Activated naive CD4-positive, alpha-beta T cell treated with anti-CD3 and anti-CD28 coated beads for 36 hours (primary cell): ENCODE measurements around the gene ZNF805. TPM values are rescaled to one million over a fixed set of nuclear protein-coding genes. Genes with fewer than 3 reads are reported as not detected.
A peak's percentile ranks its signal among the peaks of the same experiment; 100 is the strongest.
"Not testable (repeated sequence)": the region's sequence is repeated elsewhere in the genome, so short reads cannot be mapped to it uniquely, and the experiment has no call there.

ENCODE experiments used
- CTCF ChIA-PET: fragments of 350-600 bp; sonication (Branson Sonifier 250); formaldehyde crosslinking; loops from one replicate; lab custom pipeline; 2021; ENCODE audit warnings: antibody characterized with exemption; lab: Charles Lee
- DNase-seq: peaks from one replicate; pipeline ENCODE4 v3.0.0-alpha.2; 2020
- H3K27ac Mint-ChIP-seq: one replicate; pipeline ENCODE4 v1.8.0; 2021; ENCODE audit warnings: mild to moderate bottlenecking, mixed read lengths
- H3K27me3 Mint-ChIP-seq: one replicate; pipeline ENCODE4 v1.8.0; 2021; ENCODE audit warnings: low read depth, mixed read lengths
- H3K36me3 Mint-ChIP-seq: one replicate; pipeline ENCODE4 v1.8.0; 2021; ENCODE audit warnings: low read depth, mixed read lengths
- H3K4me1 Mint-ChIP-seq: one replicate; pipeline ENCODE4 v1.8.0; 2021; ENCODE audit warnings: low read depth, mixed read lengths
- H3K4me3 Mint-ChIP-seq: one replicate; pipeline ENCODE4 v1.8.0; 2021; ENCODE audit warnings: mild to moderate bottlenecking, moderate library complexity, mixed read lengths
- H3K9me3 Mint-ChIP-seq: one replicate; pipeline ENCODE4 v1.8.0; 2021; ENCODE audit warnings: mixed read lengths
- intact Hi-C: fragments of 100-400 bp; cut with micrococcal nuclease; formaldehyde crosslinking; loops from one replicate; pipeline ENCODE4 v1.15.1; 2023
- total RNA-seq, 2 experiments: library from RNA; stranded (reverse); gene quantifications; one replicate each; pipeline ENCODE4 v1.2.3, GENCODE V29; 2021

The ZNF805 gene
- total RNA-seq, 2 experiments from 2014 or later = 6.0 to 6.5 TPM

DNA sequence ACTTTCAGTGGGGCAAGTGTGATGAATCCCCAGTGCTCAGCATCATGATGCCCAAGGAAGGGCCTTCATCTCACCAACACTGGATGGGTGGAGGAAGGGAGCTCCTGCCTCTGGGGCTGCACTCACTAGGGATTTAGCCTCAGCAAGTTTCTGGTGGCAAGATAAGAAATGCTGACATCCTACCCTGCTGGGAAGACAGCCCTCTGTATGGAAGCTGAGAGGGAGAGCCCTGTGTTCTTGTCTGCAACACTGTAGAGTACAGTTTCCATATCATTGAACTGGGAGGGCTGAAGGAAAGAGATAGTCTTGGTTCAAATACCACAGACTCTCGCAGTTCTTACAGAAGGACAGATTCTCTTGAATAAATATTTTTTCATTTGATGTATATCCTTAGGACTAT, 32.6 kb downstream of the ZNF805 start:
- peak overlapping the region; percentile 41 for H3K27ac Mint-ChIP-seq
- peaks cover 8% of the 10 kb centered on the region for H3K4me1 Mint-ChIP-seq
- H3K36me3 Mint-ChIP-seq = peaks cover 62% of the 10 kb centered on the region
- H3K4me3 Mint-ChIP-seq = no peak overlapping the region
- intact Hi-C loops = no loop called here
- DNase-seq = no peak
- H3K27me3 Mint-ChIP-seq = no peaks in the 10 kb centered on the region
- peaks cover 16% of the 10 kb centered on the region for H3K9me3 Mint-ChIP-seq
- CTCF ChIA-PET = no interaction called here

DNA sequence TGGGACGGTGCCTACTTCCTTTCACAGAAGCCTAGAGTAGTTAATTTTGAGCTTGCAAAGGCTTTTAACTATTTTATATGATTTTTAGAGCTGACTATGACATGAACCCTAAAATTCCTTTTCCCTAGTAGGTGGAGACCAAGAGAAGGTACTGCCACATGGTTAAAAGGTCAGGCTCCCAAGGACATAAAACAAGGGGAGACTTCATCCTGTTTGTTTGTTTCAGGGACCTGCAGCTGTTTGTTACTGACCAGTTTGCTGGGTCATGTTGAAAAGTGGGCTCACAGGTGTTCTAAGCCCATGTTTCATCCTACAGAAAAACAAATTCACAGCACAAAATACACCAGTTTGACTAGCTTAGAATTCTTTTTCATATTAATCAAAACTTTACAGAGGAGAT, 36.0 kb downstream of the ZNF805 start:
- CTCF ChIA-PET = no interaction called here
- Mint-ChIP-seq H3K27ac (no peak overlapping the region), H3K9me3 (peaks cover 12% of the 10 kb centered on the region), H3K36me3 (peaks cover 51% of the 10 kb centered on the region), H3K4me3 (no peak overlapping the region), H3K27me3 (no peaks in the 10 kb centered on the region), H3K4me1 (peaks cover 7% of the 10 kb centered on the region)
- intact Hi-C loops = no loop called here
- no peak for DNase-seq

DNA sequence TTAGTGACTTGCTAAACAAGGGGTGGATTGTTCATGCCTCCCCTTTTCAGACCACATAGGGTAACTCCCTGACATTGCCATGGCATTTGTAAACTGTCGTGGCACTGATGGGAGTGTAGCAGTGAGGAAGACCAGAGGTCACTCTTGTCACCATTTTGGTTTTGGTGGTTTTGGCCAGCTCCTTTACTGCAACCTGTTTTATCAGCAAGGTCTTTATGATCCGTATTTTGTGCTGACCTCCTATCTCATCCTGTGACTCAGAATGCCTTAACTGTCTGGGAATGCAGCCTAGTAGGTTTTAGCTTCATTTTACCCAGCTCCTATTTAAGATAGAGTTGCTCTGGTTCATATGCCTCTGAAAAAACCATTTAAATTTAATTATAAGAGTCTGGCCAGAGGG, 38.0 kb downstream of the ZNF805 start:
- intact Hi-C loops = loop anchor here (2.0 kb wide), 1 partner anchor 42 kb away; the partner anchor contains the start of gene ZNF543
- CTCF ChIA-PET, DNase-seq, H3K27me3 Mint-ChIP-seq, H3K4me3 Mint-ChIP-seq, H3K9me3 Mint-ChIP-seq: not testable (repeated sequence)
- H3K27ac Mint-ChIP-seq = peak overlapping the region; percentile 73
- peaks cover 55% of the 10 kb centered on the region for H3K36me3 Mint-ChIP-seq
- H3K4me1 Mint-ChIP-seq = peaks cover 23% of the 10 kb centered on the region

DNA sequence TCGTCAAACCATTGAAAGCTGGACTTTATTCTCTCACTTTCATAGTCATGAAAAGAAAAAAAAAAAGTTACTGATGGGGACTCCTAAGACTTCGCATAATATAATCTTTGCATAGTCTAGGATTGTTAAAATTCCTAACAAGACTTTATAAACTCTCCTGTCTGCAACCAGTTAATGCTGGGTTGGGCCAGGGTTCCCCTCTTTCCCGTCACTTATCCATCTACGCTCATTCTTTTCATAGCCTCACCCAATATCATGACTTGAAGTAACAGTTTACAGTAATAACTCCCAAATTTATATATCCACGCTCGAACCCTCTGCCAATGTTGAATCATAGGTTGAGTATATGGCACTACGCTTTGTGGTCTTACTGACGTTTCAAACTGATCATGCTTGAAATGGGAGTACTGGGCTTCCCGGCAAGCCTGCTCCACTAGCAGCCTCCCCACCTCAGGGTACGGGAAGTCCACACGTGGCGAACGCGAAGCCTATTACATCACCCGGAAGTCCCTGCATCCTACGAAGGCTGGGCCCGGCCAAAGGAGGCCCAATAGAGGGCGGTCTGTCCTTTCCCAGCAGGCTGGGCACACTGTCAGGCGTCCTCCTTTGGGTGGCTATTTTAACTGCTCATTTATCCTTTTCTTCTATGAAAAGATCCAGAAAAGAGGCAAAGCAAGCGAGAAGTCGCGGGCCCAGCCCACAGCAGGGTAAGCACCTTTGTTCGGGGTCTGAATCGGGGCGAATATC, 39.2 kb downstream of the ZNF805 start:
- peaks cover 56% of the 10 kb centered on the region for H3K36me3 Mint-ChIP-seq
- CTCF ChIA-PET = no interaction called here
- no peaks in the 10 kb centered on the region for H3K27me3 Mint-ChIP-seq
- peaks cover 31% of the 10 kb centered on the region for H3K4me1 Mint-ChIP-seq
- intact Hi-C loops = loop anchor here (1.0 to 5.0 kb wide), 10 partner anchors 39 to 904 kb away; partner anchors contain the start of genes TRAPPC2B, ZNF274, ZNF304 and ZNF543
- H3K4me3 Mint-ChIP-seq = no peak overlapping the region
- peak; percentile 93 for DNase-seq
- H3K9me3 Mint-ChIP-seq = peaks cover 2% of the 10 kb centered on the region
- no peak overlapping the region for H3K27ac Mint-ChIP-seq

DNA sequence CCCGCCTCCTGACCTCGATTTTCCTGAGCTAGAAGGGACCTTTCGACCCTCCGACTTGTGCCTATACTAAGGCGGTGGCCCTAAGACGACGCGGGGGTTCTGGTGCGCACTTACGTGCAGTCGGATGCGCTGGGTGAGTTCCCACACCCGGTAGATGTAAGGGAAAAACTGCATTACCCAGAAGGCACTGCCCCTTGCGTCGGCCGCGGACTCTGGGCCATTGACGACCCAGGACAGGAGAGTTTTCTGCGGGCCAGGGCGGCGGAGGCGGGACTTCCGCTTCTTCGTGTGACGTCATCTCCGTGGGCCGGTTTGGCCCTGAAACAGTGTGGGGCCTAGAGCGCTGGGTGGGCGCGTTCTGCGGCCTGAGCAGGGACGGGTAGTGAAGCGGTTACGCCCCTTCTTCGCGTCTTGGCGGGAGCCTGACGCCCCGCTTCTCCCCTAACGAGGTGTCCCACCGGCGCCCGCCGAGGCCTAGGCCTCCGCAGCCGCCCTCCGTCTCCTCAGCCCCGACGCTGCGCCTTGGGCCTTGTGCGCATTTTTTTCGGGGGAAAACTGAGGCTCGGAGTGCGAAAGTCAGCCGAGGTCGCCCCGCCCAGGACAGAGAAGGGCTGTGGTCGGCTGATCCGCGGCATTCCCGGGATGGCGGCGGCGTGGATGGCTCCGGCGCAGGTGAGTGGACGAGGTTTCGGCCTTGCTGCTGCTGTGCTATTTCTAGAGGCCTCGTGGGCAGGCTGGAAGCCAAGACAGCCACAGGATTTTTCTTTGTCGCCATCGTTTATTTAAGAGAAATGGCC, 39.9 kb downstream of the ZNF805 start, which contains the start of gene ZNF460:
Gene ZNF460, plus strand, starts transcription at position 321 of the 797 bp plus-strand sequence. Its CDS starts 322 bp downstream, at position 643.
- CTCF ChIA-PET = no interaction called here
- intact Hi-C loops = loop anchor here (1.0 to 5.0 kb wide), 7 partner anchors 40 to 903 kb away; partner anchors contain the start of genes ZNF274, ZNF304, ZNF548 and ZNF550
- peaks cover 60% of the 10 kb centered on the region for H3K36me3 Mint-ChIP-seq
- peaks cover 6% of the 10 kb centered on the region for H3K9me3 Mint-ChIP-seq
- no peak within 1 kb of the TSS for H3K27ac Mint-ChIP-seq
- peak; percentile 96 for DNase-seq
- no peaks in the 10 kb centered on the region for H3K27me3 Mint-ChIP-seq
- H3K4me1 Mint-ChIP-seq = peaks cover 36% of the 10 kb centered on the region
- no peak within 1 kb of the TSS for H3K4me3 Mint-ChIP-seq

DNA sequence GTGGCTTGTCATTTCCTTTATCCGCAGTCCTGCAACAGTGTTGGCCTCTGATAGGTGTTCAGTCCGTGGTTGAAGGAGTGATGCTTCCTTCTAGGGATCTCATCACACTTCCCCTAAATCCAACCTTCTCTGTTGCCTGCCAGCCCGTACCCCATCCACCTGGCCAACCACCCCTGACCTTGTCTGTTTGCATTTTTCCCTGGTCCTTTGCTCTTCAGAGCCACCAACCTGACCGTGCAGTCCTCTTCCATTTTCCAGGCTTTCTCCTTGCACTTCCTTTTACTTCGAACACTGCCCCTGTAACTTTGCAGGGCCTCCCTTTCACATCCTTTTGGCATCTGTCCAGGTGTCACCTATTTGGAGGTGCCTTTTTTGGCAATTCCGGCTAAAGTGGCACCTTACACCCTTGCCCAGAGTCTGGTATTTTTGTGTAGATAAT, 40.5 kb downstream of the ZNF805 start:
- Mint-ChIP-seq H3K4me3 (no peak overlapping the region), H3K27me3 (no peaks in the 10 kb centered on the region)
- intact Hi-C loops = loop anchor here (1.0 to 5.0 kb wide), 7 partner anchors 41 to 902 kb away; partner anchors contain the start of genes ZNF274, ZNF304, ZNF548 and ZNF550

DNA sequence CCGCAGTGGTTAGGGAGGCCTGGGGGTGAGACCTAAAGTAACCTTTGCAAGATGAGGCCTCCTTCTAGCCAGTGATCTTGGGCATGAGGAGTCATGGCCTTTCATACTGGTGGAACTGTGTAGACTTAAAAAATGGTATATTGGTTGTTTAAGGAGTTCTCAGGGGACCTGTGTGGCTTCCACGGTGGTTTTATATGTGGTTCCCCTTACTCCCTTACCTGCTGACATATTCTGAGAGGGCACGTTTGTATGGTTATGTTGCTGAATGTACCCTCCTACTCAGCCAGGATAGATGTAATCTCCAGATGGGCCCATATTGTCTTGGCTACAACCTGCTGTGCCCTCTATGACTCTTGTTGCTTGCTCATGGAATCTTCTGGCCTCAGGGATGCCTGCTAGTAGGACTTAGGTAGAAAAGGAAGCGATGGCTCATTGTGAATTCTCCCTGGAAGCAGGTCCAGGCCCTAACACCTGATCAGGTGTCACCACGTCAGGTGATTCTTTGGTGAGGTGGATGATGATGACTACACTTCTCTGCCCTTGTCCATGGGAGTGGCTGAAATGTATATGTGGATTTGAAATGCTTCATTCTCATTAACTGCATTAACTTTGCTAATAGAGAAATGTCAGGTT, 41.7 kb downstream of the ZNF805 start:
- intact Hi-C loops = loop anchor here (5.0 kb wide), 2 partner anchors 275 to 465 kb away; partner anchors contain the start of genes ZNF550 and ZNF776
- H3K36me3 Mint-ChIP-seq = peaks cover 64% of the 10 kb centered on the region
- DNase-seq = peak; percentile 27
- peaks cover 42% of the 10 kb centered on the region for H3K4me1 Mint-ChIP-seq
- CTCF ChIA-PET = no interaction called here
- peaks cover 16% of the 10 kb centered on the region for H3K9me3 Mint-ChIP-seq
- H3K27me3 Mint-ChIP-seq = no peaks in the 10 kb centered on the region
- H3K27ac Mint-ChIP-seq = no peak overlapping the region
- H3K4me3 Mint-ChIP-seq = no peak overlapping the region

More for the DNA sequence above, 40.5 kb downstream of the ZNF805 start:
- peaks cover 39% of the 10 kb centered on the region for H3K4me1 Mint-ChIP-seq
- H3K36me3 Mint-ChIP-seq = peaks cover 59% of the 10 kb centered on the region
- DNase-seq = peak; percentile 46
- peaks cover 10% of the 10 kb centered on the region for H3K9me3 Mint-ChIP-seq
- H3K27ac Mint-ChIP-seq = no peak overlapping the region
- CTCF ChIA-PET = no interaction called here

DNA sequence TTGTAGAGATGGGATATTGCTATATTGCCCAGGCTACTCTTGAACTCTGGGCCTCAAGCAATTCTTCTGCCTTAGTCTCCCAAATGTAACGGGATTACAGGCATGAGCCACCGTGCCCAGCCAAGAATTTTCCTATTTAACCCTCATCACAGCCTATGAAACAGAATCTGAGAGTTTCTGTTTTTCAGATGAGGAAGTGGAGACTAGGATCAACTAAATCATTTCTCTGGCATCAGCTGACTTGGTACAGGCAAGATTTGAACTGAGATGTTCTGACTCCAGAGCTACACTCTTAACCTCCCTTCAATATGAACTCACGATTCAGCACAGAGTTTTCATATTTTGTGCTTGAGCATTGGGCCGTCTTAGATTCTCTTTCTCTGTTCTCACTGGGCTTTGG, 47.9 kb downstream of the ZNF805 start:
- no peak overlapping the region for H3K27ac Mint-ChIP-seq
- H3K27me3 Mint-ChIP-seq = no peaks in the 10 kb centered on the region
- peaks cover 59% of the 10 kb centered on the region for H3K9me3 Mint-ChIP-seq
- intact Hi-C loops = no loop called here
- no peak overlapping the region for H3K4me3 Mint-ChIP-seq
- peaks cover 95% of the 10 kb centered on the region for H3K36me3 Mint-ChIP-seq
- H3K4me1 Mint-ChIP-seq = peaks cover 21% of the 10 kb centered on the region
- no peak for DNase-seq
- CTCF ChIA-PET = no interaction called here

DNA sequence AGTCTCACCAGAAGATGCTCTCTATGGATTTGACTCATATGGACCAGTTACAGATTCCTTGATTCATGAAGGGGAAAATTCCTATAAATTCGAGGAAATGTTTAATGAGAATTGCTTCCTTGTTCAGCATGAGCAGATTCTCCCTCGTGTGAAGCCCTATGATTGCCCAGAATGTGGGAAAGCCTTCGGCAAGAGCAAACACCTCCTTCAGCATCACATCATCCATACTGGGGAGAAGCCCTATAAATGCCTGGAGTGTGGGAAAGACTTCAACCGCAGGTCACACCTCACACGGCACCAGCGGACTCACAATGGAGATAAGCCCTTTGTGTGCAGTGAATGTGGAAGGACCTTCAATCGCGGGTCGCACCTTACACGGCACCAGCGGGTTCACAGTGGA, 50.5 kb downstream of the ZNF805 start:
- H3K4me3 Mint-ChIP-seq = no peak overlapping the region
- H3K9me3 Mint-ChIP-seq = peaks cover 67% of the 10 kb centered on the region
- CTCF ChIA-PET = no interaction called here
- intact Hi-C loops = no loop called here
- H3K27me3 Mint-ChIP-seq = no peaks in the 10 kb centered on the region
- DNase-seq = no peak
- H3K36me3 Mint-ChIP-seq = peaks cover 97% of the 10 kb centered on the region
- no peak overlapping the region for H3K27ac Mint-ChIP-seq
- peaks cover 7% of the 10 kb centered on the region for H3K4me1 Mint-ChIP-seq

DNA sequence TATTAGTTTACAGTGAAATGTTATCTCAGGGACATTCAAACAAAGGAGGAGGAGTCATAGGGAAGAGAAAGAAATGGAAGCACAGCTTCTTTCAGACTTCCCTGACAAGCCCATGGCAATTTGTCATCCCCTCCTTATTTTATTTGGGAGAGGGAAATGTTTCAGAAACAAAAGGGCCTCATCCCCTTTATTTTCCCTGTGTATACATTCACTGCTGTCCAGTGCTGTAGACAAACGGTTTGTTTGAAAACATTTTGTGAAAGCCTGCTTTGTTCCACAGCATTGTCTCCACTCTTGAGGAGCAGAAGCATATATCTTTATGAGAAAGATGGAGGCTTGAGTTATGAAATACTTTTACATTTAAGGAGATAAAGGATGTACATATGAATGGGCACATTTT, 52.1 kb downstream of the ZNF805 start:
- Mint-ChIP-seq H3K4me3 (no peak overlapping the region), H3K27me3 (no peaks in the 10 kb centered on the region), H3K36me3 (peaks cover 96% of the 10 kb centered on the region), H3K9me3 (peaks cover 67% of the 10 kb centered on the region), H3K4me1 (peaks cover 9% of the 10 kb centered on the region), H3K27ac (no peak overlapping the region)
- intact Hi-C loops = no loop called here
- no peak for DNase-seq
- CTCF ChIA-PET = no interaction called here

DNA sequence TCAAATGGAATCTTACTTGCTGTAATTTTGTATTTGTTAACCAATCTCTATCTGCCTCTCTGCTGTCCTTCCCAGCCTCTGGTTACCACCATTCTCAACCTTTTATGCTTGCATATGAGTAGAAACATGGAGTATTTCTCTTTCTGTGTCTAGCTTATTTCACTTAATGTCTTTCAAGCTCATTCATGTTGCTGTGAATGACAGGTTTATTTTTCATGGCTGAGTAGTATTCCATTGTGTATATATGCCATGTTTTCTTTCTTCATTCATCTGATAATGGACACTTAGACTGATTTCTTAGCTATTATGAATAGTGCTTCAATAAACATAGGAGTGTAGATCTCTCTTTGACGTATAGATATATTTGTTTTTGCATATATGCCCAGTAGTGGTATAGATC, 53.3 kb downstream of the ZNF805 start:
- H3K27ac Mint-ChIP-seq = no peak overlapping the region
- DNase-seq = no peak
- H3K4me1 Mint-ChIP-seq = peaks cover 9% of the 10 kb centered on the region
- intact Hi-C loops = no loop called here
- CTCF ChIA-PET = no interaction called here
- H3K4me3 Mint-ChIP-seq = no peak overlapping the region
- peaks cover 67% of the 10 kb centered on the region for H3K9me3 Mint-ChIP-seq
- H3K27me3 Mint-ChIP-seq = no peaks in the 10 kb centered on the region
- peaks cover 96% of the 10 kb centered on the region for H3K36me3 Mint-ChIP-seq

DNA sequence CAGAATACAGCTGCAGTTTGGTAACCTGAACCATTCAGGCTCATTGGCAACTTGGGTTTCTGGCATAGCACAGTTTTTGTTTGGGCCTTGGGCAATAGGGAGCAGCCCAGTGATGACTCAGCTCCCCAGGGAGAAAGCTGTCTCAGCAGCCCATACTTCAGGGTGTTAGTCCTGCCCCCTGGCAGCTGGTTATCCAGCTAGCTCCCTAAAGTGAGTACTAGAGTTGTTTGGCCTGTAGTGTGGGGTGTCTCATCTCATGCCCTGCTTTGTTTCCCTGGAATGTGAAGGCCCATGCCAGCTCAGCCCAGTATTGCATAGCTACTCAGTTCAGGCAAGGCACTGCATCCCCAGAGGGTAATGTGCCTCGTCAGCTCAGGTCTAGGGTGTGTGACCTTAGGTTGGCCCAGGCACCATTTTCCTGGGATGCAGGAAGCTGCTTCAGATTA, 61.6 kb downstream of the ZNF805 start:
- DNase-seq = no peak
- intact Hi-C loops = no loop called here
- Mint-ChIP-seq H3K4me1 (no peaks in the 10 kb centered on the region), H3K27me3 (no peaks in the 10 kb centered on the region), H3K36me3 (peaks cover 82% of the 10 kb centered on the region), H3K27ac (no peak overlapping the region), H3K4me3 (no peak overlapping the region), H3K9me3 (peaks cover 36% of the 10 kb centered on the region)
- CTCF ChIA-PET = interaction anchor here (0.9 kb wide), 1 partner anchor 12 kb away, joined by 3 read pairs; no protein-coding TSS in a partner anchor
